Choroid plexus epithelial cell (primary cell): ENCODE measurements around the gene TRIM34.
"Not testable (repeated sequence)": the region's sequence is repeated elsewhere in the genome, so short reads cannot be mapped to it uniquely, and the experiment has no call there.

Experiments
- DNase-seq: peaks from one replicate; pipeline ENCODE4 v3.0.0-alpha.2; 2010; ENCODE audit warnings: low read depth
- H3K4me3 ChIP-seq: 2 replicates; pipeline ENCODE4 v1.5.1; 2011; ENCODE audit warnings: low read depth, mild to moderate bottlenecking, control low read depth, low read length, moderate library complexity
- CTCF ChIP-seq: conservative IDR thresholded peaks from 2 replicates; pipeline ENCODE4 v1.5.1; 2011; ENCODE audit warnings: low read depth, mild to moderate bottlenecking, control low read depth, inconsistent platforms, low read length, moderate library complexity

Gene TRIM34

GRCh38 chr11:5665746-5666401 is 41.1 kb downstream of the TRIM34 start:
- DNase-seq, result peak; percentile 55
- no peak for TF ChIP-seq CTCF
- no peak overlapping the region for H3K4me3 ChIP-seq

GRCh38 chr11:5666402-5666793 is 41.6 kb downstream of the TRIM34 start:
- DNase-seq, result peak; percentile 65
- no peak for TF ChIP-seq CTCF
- H3K4me3 ChIP-seq, result no peak overlapping the region

GRCh38 chr11:5671831-5672230 is 47.0 kb downstream of the TRIM34 start:
- no peak overlapping the region for H3K4me3 ChIP-seq
- DNase-seq, result no peak

GRCh38 chr11:5674391-5674790 is 49.6 kb downstream of the TRIM34 start:
- no peak overlapping the region for H3K4me3 ChIP-seq
- no peak for DNase-seq
- no peak for TF ChIP-seq CTCF

More at GRCh38 chr11:5671831-5672230, 47.0 kb downstream of the TRIM34 start:
- TF ChIP-seq CTCF, result no peak

GRCh38 chr11:5679811-5680210 is 55.0 kb downstream of the TRIM34 start:
- no peak for TF ChIP-seq CTCF
- no peak for DNase-seq
- no peak overlapping the region for H3K4me3 ChIP-seq

- H3K4me3 ChIP-seq, DNase-seq: not testable (repeated sequence)
Measured at GRCh38 chr11:5682890-5683441, 58.2 kb downstream of the TRIM34 start.

GRCh38 chr11:5683620-5684019 is 58.8 kb downstream of the TRIM34 start:
- not testable (repeated sequence) for H3K4me3 ChIP-seq, DNase-seq

GRCh38 chr11:5684036-5684645 is 59.3 kb downstream of the TRIM34 start:
- no peak for TF ChIP-seq CTCF
- H3K4me3 ChIP-seq, result peak overlapping the region; percentile 60
- DNase-seq, result peak; percentile 12
